Glomerular visceral epithelial cell (primary cell): Measurements from ENCODE around the gene NDE1.

Experiments
- DNase-seq: peaks from one replicate; pipeline ENCODE4 v3.0.0-alpha.2; 2016; ENCODE audit errors: extremely low spot score

Gene NDE1

DNA sequence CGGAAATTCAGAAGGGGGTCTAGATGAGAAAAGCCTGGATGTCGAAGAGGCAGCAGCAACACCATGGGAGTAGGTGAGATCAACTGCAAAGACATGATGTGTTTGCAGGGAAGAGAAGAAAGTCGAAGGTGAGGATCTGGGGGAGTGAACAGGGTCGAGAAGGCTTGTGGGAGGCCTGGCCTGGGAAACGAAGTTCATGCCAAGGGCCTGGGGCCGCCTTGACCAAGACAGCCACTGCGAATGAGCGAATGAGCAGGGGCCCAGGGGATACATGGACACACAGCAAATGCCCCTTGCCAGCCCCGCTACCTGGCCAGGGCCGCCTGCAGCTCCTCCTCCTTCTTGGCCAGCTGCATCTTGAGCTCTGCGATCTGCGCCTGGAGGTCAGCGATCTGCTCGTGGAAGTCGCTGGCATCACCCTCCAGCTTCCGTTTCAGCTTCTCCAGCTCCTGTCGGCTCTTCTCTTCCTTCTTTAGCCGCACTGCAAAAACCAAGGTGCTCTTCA, 87.1 kb downstream of the NDE1 start:
- no peak for DNase-seq

DNA sequence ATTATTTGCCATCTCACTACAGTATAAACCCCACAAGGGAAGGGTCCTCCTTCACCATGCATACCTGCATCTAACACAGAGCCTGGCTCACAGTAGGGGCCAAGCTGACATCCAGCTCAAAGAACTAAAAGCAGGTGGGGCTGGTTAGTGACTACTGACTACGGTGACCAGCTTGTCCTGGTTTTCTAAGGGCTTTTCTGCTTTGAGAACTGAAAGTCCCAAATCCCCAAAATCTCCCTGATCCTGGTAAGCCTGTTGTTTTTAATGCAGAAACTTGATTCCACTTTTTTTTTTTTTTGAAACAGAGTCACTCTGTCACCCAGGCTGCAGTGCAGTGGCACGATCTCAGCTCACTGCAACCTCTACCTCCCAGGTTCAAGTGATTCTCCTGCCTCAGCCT, 89.4 kb downstream of the NDE1 start:
- no peak for DNase-seq

DNA sequence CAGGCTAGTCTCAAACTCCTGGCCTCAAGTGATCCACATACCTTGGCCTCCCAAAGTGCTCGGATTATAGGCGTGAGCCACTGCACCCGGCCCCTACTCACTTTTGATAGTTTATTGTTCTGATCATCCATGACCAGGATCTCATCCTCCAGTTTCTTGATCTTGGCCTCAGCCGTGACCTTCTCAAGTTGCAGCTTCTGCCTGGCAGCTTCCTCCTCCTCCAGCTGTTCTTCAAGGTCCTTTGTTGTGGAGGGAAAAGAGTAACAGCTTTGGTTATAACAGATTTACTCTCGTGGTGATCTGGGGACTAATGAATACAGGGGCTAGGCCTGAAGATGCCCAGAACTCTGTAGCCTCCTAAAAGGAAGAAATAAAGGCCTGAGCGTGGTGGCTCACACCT, 89.9 kb downstream of the NDE1 start:
- DNase-seq: no peak

DNA sequence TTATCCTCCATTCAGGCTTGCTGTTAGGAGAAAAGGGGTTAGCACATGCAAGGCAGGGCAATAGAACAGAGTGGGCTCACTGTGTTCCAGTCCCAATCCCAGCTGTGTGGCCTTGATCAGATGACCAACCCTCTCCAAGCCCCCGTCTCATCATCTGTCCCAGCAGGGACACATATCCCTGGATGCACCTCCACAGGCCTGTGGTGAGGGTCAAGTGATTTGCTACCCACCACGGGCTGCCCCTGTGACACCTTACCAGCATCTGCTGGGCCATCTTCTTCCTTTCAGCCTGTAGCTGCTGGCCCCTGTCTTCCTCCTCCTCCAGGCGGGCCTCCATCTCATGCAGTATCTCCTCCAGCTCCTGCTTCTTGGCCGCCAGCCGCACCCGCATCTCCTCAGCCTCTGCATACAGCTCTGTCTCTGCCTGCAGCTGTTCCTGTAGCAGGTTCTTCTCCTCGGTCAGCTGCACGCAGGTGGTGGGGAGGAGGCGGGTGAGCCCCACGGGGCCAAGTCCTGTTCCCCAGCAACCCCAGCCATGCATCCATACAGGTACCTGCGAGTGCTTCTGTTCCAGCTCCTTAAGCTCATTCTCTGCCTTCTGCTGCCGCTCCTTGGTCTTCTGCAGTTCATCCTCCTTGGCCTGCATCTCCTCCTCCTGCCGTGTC, 91.3 kb downstream of the NDE1 start:
- no peak for DNase-seq

DNA sequence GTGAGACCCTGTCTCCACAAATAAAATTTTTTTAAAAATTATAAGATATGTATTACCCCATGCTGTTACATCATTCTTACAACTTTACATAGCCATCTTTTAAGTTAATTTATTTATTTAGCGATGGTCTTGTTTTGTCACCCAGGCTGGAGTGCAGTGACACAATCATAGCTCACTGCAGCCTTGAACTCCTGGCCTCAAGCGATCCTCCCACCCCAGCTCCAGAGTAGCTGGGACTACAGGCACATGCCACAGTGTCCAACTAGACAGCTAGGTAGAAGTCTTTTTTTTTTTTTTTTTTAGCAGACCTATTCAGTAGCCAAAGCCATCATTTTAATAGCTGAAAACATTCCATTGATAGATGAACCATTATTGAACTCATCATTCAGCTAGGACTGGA, 92.7 kb downstream of the NDE1 start:
- DNase-seq: no peak

DNA sequence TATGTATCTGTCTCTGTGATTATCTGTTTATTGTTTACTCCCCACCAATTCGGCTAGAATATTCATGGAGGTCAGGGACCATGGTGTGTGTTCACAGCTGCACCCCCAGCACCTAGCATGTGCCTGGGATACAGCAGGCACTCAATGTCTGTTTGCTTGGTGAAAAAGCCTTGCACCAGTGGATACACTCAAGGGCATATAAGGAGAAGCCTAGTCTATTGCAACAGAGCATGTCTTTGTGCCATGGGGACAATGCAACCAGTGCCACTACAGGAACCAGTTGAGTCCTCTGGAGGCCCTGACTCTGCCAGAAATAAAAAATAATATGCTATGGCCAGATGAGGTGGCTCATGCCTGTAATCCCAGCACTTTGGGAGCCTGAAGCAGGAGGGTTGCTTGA, 93.6 kb downstream of the NDE1 start:
- DNase-seq: no peak

DNA sequence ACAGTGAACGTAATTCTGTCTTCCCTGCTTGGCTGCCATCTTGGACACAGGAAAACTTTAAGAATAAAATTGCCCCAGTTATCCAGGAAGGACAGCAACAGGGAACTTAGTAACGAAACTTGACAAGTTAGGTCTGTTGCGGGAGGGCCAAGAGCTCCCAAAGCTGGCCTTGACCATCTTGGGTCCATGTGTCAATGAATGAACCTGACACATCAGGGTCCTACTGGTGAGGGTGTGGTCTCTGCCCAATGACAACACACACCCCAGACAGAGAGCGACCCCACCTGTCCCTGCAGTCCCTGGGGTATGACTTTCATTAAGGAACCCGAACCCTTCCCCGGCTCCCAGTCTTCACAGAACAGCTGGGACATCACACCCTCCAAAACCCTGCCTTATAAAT, 96.3 kb downstream of the NDE1 start:
- no peak for DNase-seq

DNA sequence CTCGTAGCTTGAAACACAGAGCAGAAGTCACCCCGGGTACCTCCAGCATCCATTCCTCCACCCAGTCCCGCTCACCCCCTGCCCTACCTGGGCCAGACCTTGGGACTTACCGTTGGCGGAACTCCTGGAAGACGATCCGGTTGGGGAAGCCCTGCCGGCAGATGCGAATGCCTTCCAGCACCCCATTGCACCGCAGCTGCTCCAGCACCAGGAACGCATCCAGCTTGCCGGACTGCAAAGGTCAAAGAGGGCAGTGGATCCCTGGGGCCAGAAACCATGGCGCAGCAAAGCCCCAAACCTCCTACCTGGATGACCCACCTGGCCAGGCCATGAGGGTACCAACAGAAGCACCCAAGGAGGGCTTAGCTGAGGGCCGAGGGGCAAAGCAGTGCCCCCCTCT, 97.9 kb downstream of the NDE1 start:
- DNase-seq: no peak

DNA sequence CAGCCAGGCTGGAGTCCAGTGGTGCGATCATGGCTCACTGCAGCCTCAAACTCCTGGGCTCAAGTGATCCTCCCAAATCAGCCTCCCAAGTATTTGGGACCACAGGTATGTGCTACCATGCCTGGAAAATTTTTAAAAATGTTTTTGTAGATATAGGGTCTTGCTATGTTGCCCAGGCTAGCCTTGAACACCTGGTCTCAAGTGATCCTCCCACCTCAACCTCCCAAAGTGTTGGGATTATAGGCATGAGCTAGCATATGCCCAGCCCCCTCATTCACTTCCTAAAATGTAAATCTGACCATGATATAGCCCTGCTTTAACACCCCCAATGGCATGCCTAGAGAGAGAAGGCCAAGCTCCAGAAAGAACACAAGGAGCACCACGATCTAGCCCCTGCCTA, 98.6 kb downstream of the NDE1 start:
- DNase-seq: no peak

DNA sequence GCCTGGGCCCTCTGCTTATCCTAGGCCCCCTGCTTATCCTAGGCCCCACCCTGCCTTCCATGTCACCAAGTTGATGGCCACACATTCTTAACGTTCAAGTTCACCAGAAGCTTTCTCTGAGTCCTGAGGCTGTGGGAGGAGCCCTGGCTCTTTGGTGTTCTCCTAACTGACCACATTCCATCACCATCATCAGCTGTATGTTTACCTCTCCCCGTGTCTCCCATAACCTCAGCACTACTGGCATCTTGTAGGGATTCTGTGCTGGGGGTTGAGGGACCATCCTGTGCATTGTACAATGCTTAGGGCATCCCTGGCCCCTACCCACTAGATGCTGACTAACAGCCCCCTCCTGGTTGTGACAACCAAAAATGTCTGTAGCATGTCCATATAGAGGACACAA, 99.3 kb downstream of the NDE1 start:
- no peak for DNase-seq

DNA sequence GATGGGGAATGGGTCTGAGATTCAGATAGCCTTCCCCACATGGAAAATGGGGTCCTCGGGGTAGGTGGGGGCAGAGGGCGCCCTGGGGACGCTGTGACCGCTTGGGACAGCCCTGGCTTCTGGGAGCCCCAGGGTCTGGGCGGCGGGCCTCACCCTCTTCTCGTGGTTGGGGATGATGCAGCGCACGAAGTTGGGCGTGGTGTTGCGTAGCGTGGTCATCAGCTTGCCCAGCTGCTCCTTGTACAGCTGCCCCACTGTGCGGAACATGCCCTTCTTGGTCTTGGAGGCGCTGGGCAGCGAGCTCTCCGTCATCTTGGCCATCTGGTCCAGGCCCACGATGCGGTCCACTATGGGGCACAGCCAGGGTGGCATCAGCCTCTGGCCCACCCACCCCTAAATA, 99.9 kb downstream of the NDE1 start:
- no peak for DNase-seq

DNA sequence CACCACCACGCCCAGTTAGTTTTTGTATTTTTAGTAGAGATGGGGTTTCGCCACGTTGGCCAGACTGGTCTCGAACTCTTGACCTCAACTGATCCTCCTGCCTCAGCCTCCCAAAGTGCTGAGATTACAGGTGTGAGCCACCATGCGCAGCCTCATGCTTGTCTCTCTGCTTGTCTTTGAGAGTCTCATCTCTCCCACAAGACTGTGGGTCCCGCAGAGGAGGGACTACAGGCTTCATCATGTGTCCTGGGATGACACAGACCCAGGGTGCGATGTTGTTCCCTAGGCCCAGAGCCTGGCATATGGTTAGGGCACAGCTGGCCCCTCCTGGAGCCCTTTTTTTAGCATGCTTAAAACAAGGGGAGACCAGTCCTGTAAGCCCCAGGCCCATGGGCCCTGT, 101.9 kb downstream of the NDE1 start:
- no peak for DNase-seq

DNA sequence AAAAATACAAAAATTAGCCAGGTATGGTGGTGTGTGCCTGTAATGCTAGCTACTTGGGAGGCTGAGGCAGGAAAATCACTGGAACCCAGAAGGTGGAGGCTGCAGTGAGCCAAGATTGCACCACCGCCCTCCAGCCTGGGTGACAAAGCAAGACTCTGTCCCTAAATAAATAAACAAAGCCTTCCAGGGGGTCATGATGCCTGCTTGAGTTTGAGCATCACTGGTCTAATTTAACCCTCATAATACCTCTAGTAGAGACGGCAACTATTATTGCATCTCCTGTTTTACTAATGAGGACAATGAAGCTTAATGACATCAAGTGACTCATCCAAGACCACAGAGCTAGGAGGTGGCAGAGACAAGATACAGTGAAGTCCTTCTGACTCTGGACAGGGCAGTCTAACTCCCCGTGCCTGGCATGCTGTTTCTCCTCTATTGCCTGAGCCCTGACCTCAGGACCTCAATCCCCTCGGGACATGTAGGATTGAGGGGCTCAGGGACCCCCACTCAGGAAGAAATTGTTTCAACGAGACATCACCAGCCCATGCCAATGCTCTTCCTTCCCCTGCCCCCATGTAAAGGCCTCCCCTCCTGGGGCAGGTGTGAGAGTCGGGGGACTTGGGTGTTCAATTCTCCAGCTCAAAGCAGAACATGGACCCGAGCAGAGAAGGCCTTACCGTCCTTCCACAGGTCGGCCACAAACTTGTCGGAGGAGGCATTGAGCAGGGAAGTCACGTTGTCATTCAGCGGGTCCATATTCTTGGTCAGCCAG, 102.9 kb downstream of the NDE1 start:
- DNase-seq: no peak

DNA sequence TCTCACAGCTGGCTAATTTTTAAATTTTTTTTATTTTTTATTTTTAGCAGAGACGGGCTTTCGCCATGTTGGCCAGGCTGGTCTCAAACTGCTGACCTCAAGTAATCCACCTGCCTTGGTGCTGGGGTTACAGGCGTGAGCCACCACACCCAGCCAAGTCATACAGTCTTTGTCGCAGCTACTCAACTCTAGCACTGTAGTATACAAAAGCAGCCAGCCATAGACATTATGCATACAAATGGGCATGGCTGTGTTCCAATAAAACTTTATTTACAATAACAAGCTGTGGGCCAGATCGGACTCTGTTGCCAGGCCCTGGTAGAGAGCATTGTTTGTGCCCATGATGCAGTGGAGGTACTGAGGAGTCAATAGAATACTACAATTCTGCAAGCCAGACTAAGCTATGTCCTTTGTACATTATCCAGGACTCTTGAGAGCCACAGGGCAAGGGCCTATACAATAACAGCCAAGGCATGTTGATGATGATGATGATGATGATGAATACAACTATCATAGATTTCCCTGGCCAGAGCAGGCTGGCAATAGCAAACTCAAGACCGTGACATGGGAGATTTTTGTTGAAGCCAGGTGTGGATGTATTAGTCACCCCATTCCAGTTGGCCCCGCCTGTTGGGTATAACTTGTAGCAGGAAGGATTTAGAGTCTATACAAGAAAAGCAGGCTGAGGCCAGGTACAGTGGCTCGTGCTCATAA, 104.9 kb downstream of the NDE1 start:
- DNase-seq: no peak

DNA sequence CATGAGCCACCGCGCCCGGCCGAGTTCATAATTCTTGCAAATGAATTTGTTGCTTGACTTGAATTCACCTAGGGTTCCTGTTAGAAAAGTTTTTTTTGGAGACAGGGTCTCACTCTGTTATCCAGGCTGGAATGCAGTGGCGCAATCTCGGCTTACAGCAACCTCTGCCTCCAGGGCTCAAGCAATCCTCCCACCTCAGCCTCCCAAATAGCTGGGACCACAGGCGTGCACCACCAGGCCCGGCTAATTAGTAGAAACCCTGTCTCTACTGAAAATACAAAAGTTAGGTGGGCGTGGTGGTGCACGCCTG, 107.0 kb downstream of the NDE1 start:
- DNase-seq: no peak

DNA sequence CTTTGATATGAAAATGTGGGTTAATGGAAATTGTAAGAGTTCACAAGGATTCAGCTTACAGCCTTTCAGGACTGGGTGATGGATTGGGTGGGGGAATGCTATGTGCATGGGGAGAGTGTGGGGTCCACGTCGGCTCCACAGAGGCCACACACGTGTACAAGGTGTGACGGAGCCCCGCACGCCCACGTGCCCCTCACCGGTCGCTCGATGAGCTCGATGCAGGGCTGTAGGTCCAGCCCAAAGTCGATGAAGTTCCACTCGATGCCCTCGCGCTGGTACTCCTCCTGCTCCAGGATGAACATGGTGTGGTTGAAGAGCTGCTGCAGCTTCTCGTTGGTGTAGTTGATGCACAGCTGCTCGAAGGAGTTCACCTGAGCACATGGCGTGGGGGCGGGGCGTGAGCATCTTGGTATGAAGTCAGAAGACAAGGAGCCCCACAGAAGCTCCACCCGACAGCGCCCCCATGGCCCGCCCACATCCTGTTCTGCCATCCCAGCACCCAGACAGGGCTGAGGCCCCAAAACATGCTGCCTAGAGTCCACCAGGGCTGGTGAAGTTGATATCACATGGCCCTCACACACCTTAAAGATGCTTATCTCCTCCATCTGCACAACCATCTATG, 107.7 kb downstream of the NDE1 start:
- no peak for DNase-seq

DNA sequence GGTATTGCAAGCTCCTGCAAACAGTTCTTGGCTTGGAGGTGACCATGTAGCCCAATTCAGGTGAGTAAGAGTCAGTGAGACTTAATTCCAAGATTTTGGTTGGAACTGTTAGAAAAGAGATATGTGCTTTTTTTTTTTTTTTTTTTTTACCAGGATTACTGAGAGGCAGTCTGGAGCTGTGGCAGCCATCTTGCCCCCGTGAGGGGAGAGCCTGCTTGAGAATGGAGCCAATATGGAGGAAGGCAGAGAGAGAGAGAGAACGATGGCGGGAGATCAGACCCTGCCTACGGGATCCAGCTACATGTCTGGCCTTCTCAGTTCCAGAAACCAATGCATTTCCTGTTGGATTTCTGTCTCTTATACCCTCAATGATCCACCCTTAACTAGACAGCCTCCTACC, 109.0 kb downstream of the NDE1 start:
- no peak for DNase-seq

DNA sequence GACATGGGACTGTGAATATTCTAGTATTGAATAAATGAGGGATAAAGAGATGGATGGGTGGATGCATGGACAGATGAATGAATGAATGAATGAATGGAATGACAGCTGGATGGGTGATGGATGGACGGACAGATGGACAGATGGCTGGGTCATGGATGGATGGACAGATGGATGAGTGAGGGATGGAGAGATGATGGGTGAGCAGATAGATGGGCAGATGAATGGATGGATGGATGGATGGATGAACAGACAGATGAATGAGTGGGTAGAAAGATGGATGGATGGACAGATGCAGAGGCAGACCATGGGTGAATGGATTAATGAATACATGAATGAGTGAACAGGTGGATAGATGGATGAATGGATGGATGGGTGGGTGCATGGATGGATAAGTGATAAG, 110.1 kb downstream of the NDE1 start:
- no peak for DNase-seq

DNA sequence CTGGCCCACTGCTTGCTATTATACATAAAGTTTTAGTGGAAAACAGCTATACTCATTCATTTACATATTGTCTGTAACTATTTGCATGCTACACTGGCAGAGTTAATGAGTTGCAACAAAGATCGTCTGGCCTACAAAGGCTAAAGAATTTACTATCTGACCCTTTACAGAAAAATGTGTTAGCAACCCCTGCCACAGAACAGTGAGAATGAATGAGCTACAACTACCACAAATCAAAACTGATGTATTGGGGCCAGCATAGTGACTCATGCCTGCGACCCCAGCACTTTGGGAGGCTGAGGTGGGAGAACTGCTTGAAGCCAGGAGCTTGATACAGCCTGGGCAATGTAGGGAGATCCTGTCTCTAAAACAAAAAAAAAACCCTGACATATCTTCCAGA, 114.1 kb downstream of the NDE1 start:
- no peak for DNase-seq

DNA sequence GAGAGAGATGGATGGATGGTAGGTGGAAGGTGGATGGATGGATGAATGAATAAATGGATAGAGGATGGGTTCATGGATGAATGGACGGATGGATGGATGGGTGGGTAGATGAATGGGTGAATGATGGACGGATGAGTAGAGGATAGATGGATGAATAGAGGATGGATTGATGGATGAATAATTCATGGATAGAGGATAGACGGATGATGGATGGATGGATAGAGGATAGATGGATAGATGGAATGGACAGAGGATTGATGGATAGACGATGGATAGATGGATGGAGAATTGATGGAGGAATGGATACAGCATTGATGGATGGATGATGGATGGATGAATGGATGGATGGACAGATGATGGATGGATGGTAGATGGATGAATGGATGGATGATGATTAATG, 115.1 kb downstream of the NDE1 start:
- DNase-seq: no peak

DNA sequence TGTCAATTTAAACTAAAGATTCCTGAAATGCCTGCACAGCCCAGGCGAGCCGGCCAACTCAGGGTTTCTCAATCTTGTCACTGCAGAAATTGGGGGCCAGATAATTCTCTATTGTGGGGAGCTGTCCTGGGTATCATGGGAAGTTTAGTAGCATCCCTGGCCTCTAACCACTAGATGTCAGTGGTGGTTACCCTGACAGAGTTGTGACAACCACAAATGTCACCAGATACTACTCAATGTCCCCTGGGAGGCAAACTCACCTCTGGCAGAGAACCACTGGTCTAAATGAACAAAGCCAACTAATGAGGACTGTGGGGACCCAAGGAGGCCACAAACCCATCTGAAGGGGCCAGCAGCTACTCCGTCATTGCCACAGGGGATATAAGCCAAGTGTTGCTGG, 115.8 kb downstream of the NDE1 start:
- DNase-seq: peak; percentile 17

DNA sequence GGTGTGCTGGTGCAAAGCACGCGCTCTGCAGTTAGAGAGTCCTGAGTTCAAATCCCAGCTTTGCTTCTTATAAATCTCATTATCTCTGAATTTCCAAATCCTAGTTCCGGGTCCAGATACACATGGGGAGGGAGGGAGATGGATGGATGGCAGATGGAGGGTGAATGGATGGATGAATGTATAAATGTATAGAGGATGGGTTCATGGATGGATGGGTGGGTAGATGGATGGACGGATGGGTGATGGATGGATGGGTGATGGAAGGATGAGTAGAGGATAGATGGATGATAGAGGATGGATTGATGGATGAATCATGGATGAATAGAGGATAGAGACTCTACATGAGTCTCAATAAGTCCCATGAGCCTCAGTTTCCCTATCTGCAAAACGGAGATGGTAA, 116.9 kb downstream of the NDE1 start:
- DNase-seq: no peak

DNA sequence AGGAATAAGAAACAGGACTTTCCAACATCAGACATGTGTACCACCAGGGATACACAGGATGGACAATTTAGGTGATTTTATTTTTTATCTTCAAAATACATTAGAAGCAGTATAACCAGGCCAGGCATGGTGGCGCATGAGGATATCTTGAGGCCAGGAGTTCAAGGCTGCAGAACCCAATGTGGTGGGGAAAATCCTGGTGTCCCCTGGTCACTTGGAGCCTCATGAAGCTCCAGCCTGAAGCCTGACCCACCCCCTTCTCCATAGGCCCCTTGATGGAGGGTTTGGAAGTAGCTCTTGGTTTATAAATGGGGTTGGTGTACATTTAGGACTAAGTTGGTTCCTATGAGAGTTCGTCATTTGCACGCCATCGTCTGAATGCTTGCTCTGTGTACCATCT, 118.2 kb downstream of the NDE1 start:
- DNase-seq: no peak
